ENCODE results near the gene PDZD2. TPM values are rescaled to one million over a fixed set of nuclear protein-coding genes. Genes with fewer than 3 reads are reported as not detected.
A peak's percentile ranks its signal among the peaks of the same experiment; 100 is the strongest.

PDZD2 gene
- total and polyA plus RNA-seq, 2 experiments from 2014 or later = 1.7 to 4.0 TPM

- Histone ChIP-seq H3K9me2 (replicated peaks; ENCODE audit: insufficient read depth) (no peaks in the 10 kb centered on the region), H4K20me1 (ENCODE audit: insufficient read depth, poor library complexity, severe bottlenecking) (no peaks in the 10 kb centered on the region), H3K4me1 (ENCODE audit: insufficient read depth) (no peaks in the 10 kb centered on the region), H2AFZ (no peak overlapping the region), H3K4me3 (no peak overlapping the region), H3K36me3 (replicated peaks; ENCODE audit: insufficient read depth, low read depth) (no peaks in the 10 kb centered on the region), H3K27me3 (no peaks in the 10 kb centered on the region), H3K27ac (no peak overlapping the region), H3K79me2 (no peaks in the 10 kb centered on the region), H3K4me2 (no peak overlapping the region), H3K9me3 (ENCODE audit: low read depth) (no peaks in the 10 kb centered on the region)
- no peak for DNase-seq (ENCODE audit: low spot score)
- TF ChIP-seq CTCF (IDR thresholded peaks at IDR 0.05; ENCODE audit: poor library complexity) (no peak), EZH2 (IDR thresholded peaks at IDR 0.05; ENCODE audit: borderline replicate concordance) (no peak), EZH2phosphoT487 (IDR thresholded peaks at IDR 0.05; ENCODE audit: low read depth, severe bottlenecking, unreplicated experiment) (no peak)
- 89% methylated on average over 11 of the region's 11 CpGs for WGBS (ENCODE audit: low lambda C conversion rate, missing lambda C conversion rate)
Measured at GRCh38 chr5:31807789-31808540, 169.0 kb downstream of the PDZD2 start.

GRCh38 chr5:31809050-31809870 lies 170.3 kb downstream of the PDZD2 start:
- Histone ChIP-seq H3K9me3 (ENCODE audit: low read depth) (no peaks in the 10 kb centered on the region), H4K20me1 (ENCODE audit: insufficient read depth, poor library complexity, severe bottlenecking) (no peaks in the 10 kb centered on the region), H3K9me2 (replicated peaks; ENCODE audit: insufficient read depth) (no peaks in the 10 kb centered on the region), H3K4me3 (no peak overlapping the region), H3K27me3 (no peaks in the 10 kb centered on the region), H3K36me3 (replicated peaks; ENCODE audit: insufficient read depth, low read depth) (no peaks in the 10 kb centered on the region), H3K79me2 (no peaks in the 10 kb centered on the region), H3K4me2 (no peak overlapping the region), H3K4me1 (ENCODE audit: insufficient read depth) (no peaks in the 10 kb centered on the region), H3K27ac (no peak overlapping the region), H2AFZ (no peak overlapping the region)
- TF ChIP-seq EZH2 (IDR thresholded peaks at IDR 0.05; ENCODE audit: borderline replicate concordance) = no peak
- TF ChIP-seq CTCF (IDR thresholded peaks at IDR 0.05; ENCODE audit: poor library complexity) = peak; percentile 84
- no peak for TF ChIP-seq EZH2phosphoT487 (IDR thresholded peaks at IDR 0.05; ENCODE audit: low read depth, severe bottlenecking, unreplicated experiment)
- WGBS (ENCODE audit: low lambda C conversion rate, missing lambda C conversion rate) = 57% methylated on average over 15 of the region's 15 CpGs
- DNase-seq (ENCODE audit: low spot score) = peak; percentile 82

- Histone ChIP-seq H3K4me2 (no peak overlapping the region), H3K9me2 (replicated peaks; ENCODE audit: insufficient read depth) (no peaks in the 10 kb centered on the region), H3K4me1 (ENCODE audit: insufficient read depth) (no peaks in the 10 kb centered on the region), H3K9me3 (ENCODE audit: low read depth) (no peaks in the 10 kb centered on the region), H3K36me3 (replicated peaks; ENCODE audit: insufficient read depth, low read depth) (no peaks in the 10 kb centered on the region), H4K20me1 (ENCODE audit: insufficient read depth, poor library complexity, severe bottlenecking) (no peaks in the 10 kb centered on the region), H3K79me2 (no peaks in the 10 kb centered on the region), H3K4me3 (no peak overlapping the region), H3K27me3 (no peaks in the 10 kb centered on the region), H3K27ac (no peak overlapping the region), H2AFZ (no peak overlapping the region)
- TF ChIP-seq EZH2 (IDR thresholded peaks at IDR 0.05; ENCODE audit: borderline replicate concordance) (no peak), EZH2phosphoT487 (IDR thresholded peaks at IDR 0.05; ENCODE audit: low read depth, severe bottlenecking, unreplicated experiment) (no peak)
- 71% methylated on average over 1 of the region's 1 CpG for WGBS (ENCODE audit: low lambda C conversion rate, missing lambda C conversion rate)
- no peak for DNase-seq (ENCODE audit: low spot score)
Measured at GRCh38 chr5:31811210-31811609, 172.3 kb downstream of the PDZD2 start.

- H3K4me2 ChIP-seq = no peak overlapping the region
- no peaks in the 10 kb centered on the region for H3K79me2 ChIP-seq
- no peaks in the 10 kb centered on the region for H3K36me3 ChIP-seq (replicated peaks; ENCODE audit: insufficient read depth, low read depth)
- no peaks in the 10 kb centered on the region for H3K4me1 ChIP-seq (ENCODE audit: insufficient read depth)
- H3K4me3 ChIP-seq = no peak overlapping the region
- no peaks in the 10 kb centered on the region for H4K20me1 ChIP-seq (ENCODE audit: insufficient read depth, poor library complexity, severe bottlenecking)
- no peaks in the 10 kb centered on the region for H3K27me3 ChIP-seq
- 61% methylated on average over 3 of the region's 3 CpGs for WGBS (ENCODE audit: low lambda C conversion rate, missing lambda C conversion rate)
- no peak for DNase-seq (ENCODE audit: low spot score)
- no peak overlapping the region for H2AFZ ChIP-seq
- no peaks in the 10 kb centered on the region for H3K9me2 ChIP-seq (replicated peaks; ENCODE audit: insufficient read depth)
- H3K27ac ChIP-seq = no peak overlapping the region
- TF ChIP-seq CTCF (IDR thresholded peaks at IDR 0.05; ENCODE audit: poor library complexity) (no peak), EZH2phosphoT487 (IDR thresholded peaks at IDR 0.05; ENCODE audit: low read depth, severe bottlenecking, unreplicated experiment) (no peak), EZH2 (IDR thresholded peaks at IDR 0.05; ENCODE audit: borderline replicate concordance) (no peak)
- no peaks in the 10 kb centered on the region for H3K9me3 ChIP-seq (ENCODE audit: low read depth)
Measured at GRCh38 chr5:31815376-31815775, 176.4 kb downstream of the PDZD2 start.

All from hepatocyte (in vitro differentiated cells).